H9 (cell line): ENCODE measurements around the gene TBC1D7. TPM values are rescaled to one million over a fixed set of nuclear protein-coding genes. Genes with fewer than 3 reads are reported as not detected.

Source experiments
- DNase-seq: peaks from one replicate; pipeline ENCODE4 v3.0.0-alpha.2; 2017
- H2AFZ ChIP-seq: one replicate; pipeline ENCODE4 v1.6.1; 2013; ENCODE audit warnings: mild to moderate bottlenecking, low read length, control low read depth, moderate library complexity
- H2AK5ac ChIP-seq: 2 replicates; pipeline ENCODE4 v1.6.1; 2013; ENCODE audit warnings: low read length, control low read depth, mixed read lengths; ENCODE audit not compliant: insufficient read length
- H2BK120ac ChIP-seq: one replicate; pipeline ENCODE4 v1.6.1; 2013; ENCODE audit warnings: low read depth, mild to moderate bottlenecking, low read length, control low read depth, inconsistent platforms; ENCODE audit not compliant: poor library complexity, severe bottlenecking
- H2BK12ac ChIP-seq: 2 replicates; pipeline ENCODE4 v1.6.1; 2013; ENCODE audit warnings: low read length, control low read depth, mixed read lengths, low read depth; ENCODE audit not compliant: insufficient read length
- H2BK15ac ChIP-seq: 2 replicates; pipeline ENCODE4 v1.6.1; 2013; ENCODE audit warnings: low read depth, low read length, control low read depth
- H2BK20ac ChIP-seq: one replicate; pipeline ENCODE4 v1.6.1; 2013; ENCODE audit warnings: low read depth, mild to moderate bottlenecking, low read length, control low read depth, inconsistent platforms; ENCODE audit not compliant: poor library complexity, severe bottlenecking
- H2BK5ac ChIP-seq: 2 replicates; pipeline ENCODE4 v1.6.1; 2013; ENCODE audit warnings: low read length, control low read depth, mixed read lengths; ENCODE audit not compliant: insufficient read length
- H3K14ac ChIP-seq: 2 replicates; pipeline ENCODE4 v1.6.1; 2013; ENCODE audit warnings: low read length, control low read depth; ENCODE audit not compliant: insufficient read depth
- H3K18ac ChIP-seq: 2 replicates; pipeline ENCODE4 v1.6.1; 2013; ENCODE audit warnings: low read depth, mild to moderate bottlenecking, mixed read lengths, low read length, control low read depth; ENCODE audit not compliant: insufficient read length
- H3K23ac ChIP-seq: 2 replicates; pipeline ENCODE4 v1.6.1; 2013; ENCODE audit warnings: low read length, control low read depth, mixed read lengths, low read depth; ENCODE audit not compliant: insufficient read length
- H3K23me2 ChIP-seq: 2 replicates; pipeline ENCODE4 v1.6.1; 2013; ENCODE audit warnings: low read depth, mild to moderate bottlenecking, mixed read lengths, low read length, control low read depth; ENCODE audit not compliant: insufficient read length, poor library complexity, severe bottlenecking
- H3K27ac ChIP-seq: 2 replicates; pipeline ENCODE4 v1.5.1; 2013; ENCODE audit warnings: low read length, control low read depth, mixed read lengths, low read depth; ENCODE audit not compliant: insufficient read length
- H3K27me3 ChIP-seq: 2 replicates; pipeline ENCODE4 v1.6.1; 2013; ENCODE audit warnings: low read length, control low read depth, inconsistent platforms; ENCODE audit not compliant: insufficient read depth
- H3K4ac ChIP-seq: 2 replicates; pipeline ENCODE4 v1.6.1; 2013; ENCODE audit warnings: low read depth, mild to moderate bottlenecking, control low read depth, inconsistent platforms, low read length, moderate library complexity
- H3K4me1 ChIP-seq: 2 replicates; pipeline ENCODE4 v1.6.1; 2013; ENCODE audit warnings: low read length, control low read depth, inconsistent platforms; ENCODE audit not compliant: insufficient read depth
- H3K4me2 ChIP-seq: 2 replicates; pipeline ENCODE4 v1.6.1; 2013; ENCODE audit warnings: low read length, control low read depth, mixed read lengths; ENCODE audit not compliant: insufficient read length, insufficient read depth
- H3K56ac ChIP-seq: 2 replicates; pipeline ENCODE4 v1.6.1; 2013; ENCODE audit warnings: low read depth, mild to moderate bottlenecking, mixed read lengths, low read length, control low read depth; ENCODE audit not compliant: insufficient read length
- H3K79me1 ChIP-seq: 2 replicates; pipeline ENCODE4 v1.6.1; 2013; ENCODE audit warnings: low read depth, mild to moderate bottlenecking, moderate library complexity, low read length, control low read depth, inconsistent platforms; ENCODE audit not compliant: insufficient read depth, poor library complexity, severe bottlenecking
- H3K79me2 ChIP-seq: 2 replicates; pipeline ENCODE4 v1.6.1; 2013; ENCODE audit warnings: low read length, control low read depth, inconsistent platforms; ENCODE audit not compliant: insufficient read depth
- H3K9ac ChIP-seq: 2 replicates; pipeline ENCODE4 v1.6.1; 2013; ENCODE audit warnings: low read length, control low read depth, mixed read lengths; ENCODE audit not compliant: insufficient read length; ENCODE audit errors: extremely low read depth
- H3K9me3 ChIP-seq: one replicate; pipeline ENCODE4 v1.6.1; 2013; ENCODE audit warnings: low read depth, low read length, inconsistent platforms; ENCODE audit not compliant: control insufficient read depth
- H3T11ph ChIP-seq: one replicate; pipeline ENCODE4 v1.6.1; 2013; ENCODE audit warnings: mild to moderate bottlenecking, low read length, control low read depth, inconsistent platforms
- H4K20me1 ChIP-seq: one replicate; pipeline ENCODE4 v1.6.1; 2013; ENCODE audit not compliant: control insufficient read depth, insufficient read length, insufficient read depth
- H4K5ac ChIP-seq: 2 replicates; pipeline ENCODE4 v1.6.1; 2013; ENCODE audit warnings: low read depth, mild to moderate bottlenecking, mixed read lengths, low read length, control low read depth; ENCODE audit not compliant: insufficient read length
- H4K8ac ChIP-seq: replicated peaks from 2 replicates; pipeline ENCODE4 v1.6.1; 2013; ENCODE audit warnings: low read length, control low read depth, mixed read lengths, low read depth; ENCODE audit not compliant: insufficient read length
- H4K91ac ChIP-seq: 2 replicates; pipeline ENCODE4 v1.6.1; 2013; ENCODE audit warnings: low read depth, mild to moderate bottlenecking, moderate library complexity, mixed read lengths, low read length, control low read depth; ENCODE audit not compliant: insufficient read length
- H3K27ac Mint-ChIP-seq, 3 experiments: 2 replicates in 2 of 3; 3 replicates in 1 of 3; pipeline ENCODE4 v1.8.0; 2020 to 2021; ENCODE audit warnings: mixed read lengths in 3 of 3, mild to moderate bottlenecking in 1 of 3, moderate library complexity in 1 of 3
- H3K27me3 Mint-ChIP-seq: 2 replicates; pipeline ENCODE4 v1.8.0; 2021; ENCODE audit warnings: low read depth, mild to moderate bottlenecking, moderate library complexity, mixed read lengths
- H3K36me3 Mint-ChIP-seq, 3 experiments: 2 replicates in 2 of 3; 3 replicates in 1 of 3; pipeline ENCODE4 v1.8.0; 2020 to 2021; ENCODE audit warnings: low read depth in 3 of 3, mixed read lengths in 3 of 3; ENCODE audit not compliant: insufficient read depth in 1 of 3
- H3K4me1 Mint-ChIP-seq, 2 experiments: 2 replicates each; pipeline ENCODE4 v1.8.0; 2020; ENCODE audit warnings: mixed read lengths in 2 of 2
- H3K4me3 Mint-ChIP-seq, 2 experiments: 2 replicates in 1 of 2; 3 replicates in 1 of 2; pipeline ENCODE4 v1.8.0; 2020 to 2021; ENCODE audit warnings: mild to moderate bottlenecking in 2 of 2, mixed read lengths in 2 of 2, moderate library complexity in 1 of 2
- H3K9me3 Mint-ChIP-seq, 2 experiments: 2 replicates in 1 of 2; 3 replicates in 1 of 2; pipeline ENCODE4 v1.8.0; 2020; ENCODE audit warnings: mild to moderate bottlenecking in 2 of 2, mixed read lengths in 2 of 2, moderate library complexity in 1 of 2
- CTCF ChIP-seq: fragments of 200-600 bp; sonication (generic); conservative IDR thresholded peaks from 3 replicates; pipeline ENCODE4 v1.8.0; 2021; ENCODE audit warnings: antibody characterized with exemption, mild to moderate bottlenecking
- WGBS: extraction: QIAGEN DNeasy Blood & Tissue Kit; methylation state at CpG from one replicate; pipeline ENCODE4 v1.1.7; 2013; ENCODE audit warnings: missing lambda C conversion rate, low lambda C conversion rate, mixed read lengths; ENCODE audit not compliant: insufficient read length; ENCODE audit errors: extremely low coverage; 5-methylcytosine and 5-hydroxymethylcytosine counted together
- long read RNA-seq: library from polyadenylated mRNA; unstranded; transcript quantifications from one replicate; pipeline ENCODE4 v2.0.0, GENCODE V29; 2020
- total RNA-seq: library from RNA; stranded (reverse); gene quantifications from 2 replicates; pipeline ENCODE4 v1.2.1, GENCODE V29; 2021

The TBC1D7 gene
- total RNA-seq: 33.9 and 36.9 TPM in 2 replicates
- long read RNA-seq, transcript TBC1D7-202 (8 exons, 1,116 nt): major isoform, 30 of 197 reads
- long read RNA-seq, transcript TBC1D7-204 (8 exons, 1,276 nt): minor isoform, 29 of 197 reads
- long read RNA-seq, transcript TBC1D7-205 (7 exons, 1,084 nt): minor isoform, 6 of 197 reads
- long read RNA-seq, partial matches to known transcripts: 46 of 197 reads
- long read RNA-seq, other reads (novel, unspliced or antisense): 85 of 197 reads

- peak within 1 kb of the TSS; percentile 92 to 93 for H3K4me3 Mint-ChIP-seq
- H2BK5ac ChIP-seq: no peak within 1 kb of the TSS
- H2BK15ac ChIP-seq: no peak within 1 kb of the TSS
- no peaks in the 10 kb centered on the region for H3K9me3 Mint-ChIP-seq
- H3K4me2 ChIP-seq: peak within 1 kb of the TSS; percentile 85
- DNase-seq: peak; percentile 95
- no peak within 1 kb of the TSS for H3K23ac ChIP-seq
- H2AK5ac ChIP-seq: no peak within 1 kb of the TSS
- H4K8ac ChIP-seq: no peak within 1 kb of the TSS
- no peak within 1 kb of the TSS for H2BK120ac ChIP-seq
- peak within 1 kb of the TSS; percentile 92 for H3K14ac ChIP-seq
- peak within 1 kb of the TSS; percentile 50 for H3K27ac ChIP-seq
- H4K5ac ChIP-seq: peak within 1 kb of the TSS; percentile 3
- H2BK20ac ChIP-seq: no peak within 1 kb of the TSS
- TF ChIP-seq CTCF: peak; percentile 33; the same call in 1 of the 3 replicates
- H4K91ac ChIP-seq: no peak within 1 kb of the TSS
- no peak within 1 kb of the TSS for H2BK12ac ChIP-seq
- H3K4me1 Mint-ChIP-seq: peaks cover 19 to 22% of the 10 kb centered on the region in 2 experiments
- no peaks in the 10 kb centered on the region for H3K9me3 ChIP-seq
- peak within 1 kb of the TSS; percentile 5 for H2AFZ ChIP-seq
- no peaks in the 10 kb centered on the region for H4K20me1 ChIP-seq
- peak within 1 kb of the TSS; percentile 87 for H3K18ac ChIP-seq
- H3K27me3 ChIP-seq: no peaks in the 10 kb centered on the region
- no peak within 1 kb of the TSS for H3K56ac ChIP-seq
- peak within 1 kb of the TSS; percentile 95 to 99 (median 98) for H3K27ac Mint-ChIP-seq
- peaks cover 9% of the 10 kb centered on the region for H3K23me2 ChIP-seq
- peaks cover 3% of the 10 kb centered on the region for H3K4me1 ChIP-seq
- no peaks in the 10 kb centered on the region for H3K79me1 ChIP-seq
- H3K79me2 ChIP-seq: no peaks in the 10 kb centered on the region
- peak within 1 kb of the TSS; percentile 69 for H3K9ac ChIP-seq
- H3K36me3 Mint-ChIP-seq: peaks cover 10 to 29% (median 26%) of the 10 kb centered on the region in 3 experiments
- no peak within 1 kb of the TSS for H3K4ac ChIP-seq
- WGBS: no CpG with 5 or more reads among the region's 63 CpGs
- H3T11ph ChIP-seq: no peak within 1 kb of the TSS
- H3K27me3 Mint-ChIP-seq: no peaks in the 10 kb centered on the region
Measured at GRCh38 chr6:13328076-13328874, at the start of gene TBC1D7. Gene TBC1D7, minus strand, starts transcription at chr6:13328537. Its CDS starts 1,639 bp downstream, at chr6:13326898.
